ENCODE data around the gene OTUB1. TPM values are rescaled to one million over a fixed set of nuclear protein-coding genes. Genes with fewer than 3 reads are reported as not detected.
A peak's percentile ranks its signal among the peaks of the same experiment; 100 is the strongest.

The OTUB1 gene
- total and polyA plus RNA-seq, 2 of the 4 experiments (the other 2 are of a cell fraction) = 69.0 to 168 TPM

GRCh38 chr11:63944987-63945386 is 41.3 kb upstream of the OTUB1 start:
- H2AFZ ChIP-seq (replicated peaks; ENCODE audit: low read length, poor library complexity) = peak overlapping the region; percentile 79
- no peak overlapping the region for H3K4me3 ChIP-seq (ENCODE audit: insufficient read depth, low read depth, low read length)

More at GRCh38 chr11:63944987-63945386, 41.3 kb upstream of the OTUB1 start:
- dilution Hi-C loops (cut with HindIII; ENCODE audit: low sequenced_read_pairs, unreplicated experiment) (no loop called here), intact Hi-C loops (cut with micrococcal nuclease) (loop anchor here (1.0 to 2.0 kb wide), 2 partner anchors 108 to 176 kb away; partner anchors contain the start of gene ZFTA), in situ Hi-C loops (cut with MboI; ENCODE audit: low sequenced_read_pairs) (loop anchor here (5.0 to 25.0 kb wide), 3 partner anchors 108 to 458 kb away; partner anchors contain the start of genes MARK2, PLAAT5 and ZFTA)
- no peak overlapping the region for H3K9ac ChIP-seq (ENCODE audit: low read depth, low read length)
- no peak overlapping the region for H2BK120ac ChIP-seq (ENCODE audit: low read depth, low read length)
- TF ChIP-seq CEBPB (IDR thresholded peaks at IDR 0.05; ENCODE audit: low read depth, low read length) = no peak
- no peak for TF ChIP-seq POLR2A (IDR thresholded peaks at IDR 0.05; ENCODE audit: low read depth, low read length)
- no peak for TF ChIP-seq RAD21 (IDR thresholded peaks at IDR 0.05; ENCODE audit: low read length)
- TF ChIP-seq ELK1 (IDR thresholded peaks at IDR 0.05; ENCODE audit: borderline replicate concordance, low read depth, low read length) = no peak
- TF ChIP-seq MXI1 (IDR thresholded peaks at IDR 0.05; ENCODE audit: borderline replicate concordance, low read depth, low read length) = no peak
- TF ChIP-seq USF2 (IDR thresholded peaks at IDR 0.05; ENCODE audit: low read depth, low read length) = no peak
- TF ChIP-seq CHD1 (IDR thresholded peaks at IDR 0.05; ENCODE audit: low read depth, low read length) = no peak
- no peak for TF ChIP-seq MAFK (IDR thresholded peaks at IDR 0.05; ENCODE audit: low read depth, low read length)
- TF ChIP-seq SMC3 (IDR thresholded peaks at IDR 0.05; ENCODE audit: low read depth, low read length) = no peak
- TF ChIP-seq RFX5 (IDR thresholded peaks at IDR 0.05; ENCODE audit: low read depth, low read length) = no peak
- TF ChIP-seq NFE2L2 (IDR thresholded peaks at IDR 0.05; ENCODE audit: low read depth, low read length) = no peak
- H3K23ac ChIP-seq (ENCODE audit: low read depth, low read length) = no peak overlapping the region; the same call in none of the 2 replicates
- DNase-seq = no peak
- BruUV-seq (replicated peaks) = no TSS peak
- H3K79me1 ChIP-seq (ENCODE audit: low read depth in 1 of 2, low read length in 2 of 2) = peaks cover 24 to 53% of the 10 kb centered on the region in 2 experiments
- H4K91ac ChIP-seq (ENCODE audit: insufficient read depth, low read depth, low read length) = no peak overlapping the region
- H3K27me3 ChIP-seq (ENCODE audit: control insufficient read depth, insufficient read depth, low read length) = no peaks in the 10 kb centered on the region
- no peak overlapping the region for H2BK20ac ChIP-seq (ENCODE audit: low read depth, low read length)
- no peak overlapping the region for H3K56ac ChIP-seq (ENCODE audit: extremely low read depth, insufficient read depth, low read length)
- peaks cover 3% of the 10 kb centered on the region for H4K20me1 ChIP-seq (ENCODE audit: insufficient read depth, low read length)
- H3K36me3 ChIP-seq (ENCODE audit: control insufficient read depth, insufficient read depth, low read length) = peaks cover 11% of the 10 kb centered on the region
- H4K5ac ChIP-seq (ENCODE audit: low read depth, low read length) = no peak overlapping the region
- peak overlapping the region; percentile 45 for H2AK9ac ChIP-seq (replicated peaks; ENCODE audit: low read depth, low read length, poor library complexity)
- no peak for ATAC-seq (ENCODE audit: low read depth)
- H3K9me3 ChIP-seq (ENCODE audit: control insufficient read depth, insufficient read depth, low read length) = no peaks in the 10 kb centered on the region
- no peak overlapping the region for H3K18ac ChIP-seq (ENCODE audit: low read depth, low read length)
- H3K9me1 ChIP-seq (ENCODE audit: insufficient read depth, low read length) = no peaks in the 10 kb centered on the region; the same call in 1 of the 2 replicates
- H4K8ac ChIP-seq (ENCODE audit: low read depth in 2 of 2, low read length in 2 of 2) = no peak overlapping the region
- no peak overlapping the region for H2BK15ac ChIP-seq (ENCODE audit: low read depth, low read length)
- no peak overlapping the region; the same call in 1 of the 2 replicates for H3K14ac ChIP-seq (replicated peaks; ENCODE audit: low read depth, low read length)
- H3K4ac ChIP-seq (ENCODE audit: low read depth, low read length) = 0 out of 2 replicates have a peak overlapping the region, but pooled peaks have one; percentile 28
- ChIA-PET POLR2A (ENCODE audit: unreplicated experiment) (no interaction called here), CTCF (interaction anchor here (0.5 to 1.8 kb wide), 3 partner anchors 44 to 115 kb away, joined by 5 to 21 read pairs (median 6); partner anchors contain the start of gene MARK2)
- H2AK5ac ChIP-seq (ENCODE audit: low read depth, low read length) = peak overlapping the region; percentile 44; the same call in 1 of the 2 replicates
- no peak overlapping the region for H3K27ac ChIP-seq (ENCODE audit: insufficient read depth, low read length)
- no peak overlapping the region for H3K4me2 ChIP-seq (ENCODE audit: low read depth, low read length)
- peaks cover 6% of the 10 kb centered on the region; the same call in 1 of the 2 replicates for H3K4me1 ChIP-seq (ENCODE audit: control insufficient read depth, insufficient read depth, low read length)
- H2BK5ac ChIP-seq (ENCODE audit: low read depth, low read length, poor library complexity, severe bottlenecking) = no peak overlapping the region
- WGBS, 2 experiments (ENCODE audit: extremely low coverage in 2 of 2, insufficient read length in 1 of 2) = 63% methylated on average over 8 of the region's 8 CpGs; no CpG with 5 or more reads in 1 of the 2 experiments
